DND-41 (cell line): Measurements from ENCODE around the gene PCF11.

Source experiments
- ATAC-seq: fragments of 200-7000 bp; cut with Tn5 transposase; 3 replicates; pipeline ENCODE4 v1.9.1; 2021; ENCODE audit warnings: low read depth; ENCODE audit not compliant: insufficient read depth
- DNase-seq: peaks from one replicate; pipeline ENCODE4 v3.0.0-alpha.2; 2020
- H2AFZ ChIP-seq: 2 replicates; pipeline ENCODE4 v1.6.0; 2012; ENCODE audit warnings: low read depth, low read length
- H3K27ac ChIP-seq: 2 replicates; pipeline ENCODE4 v1.5.1; 2012; ENCODE audit warnings: low read length, inconsistent platforms
- H3K27me3 ChIP-seq: fragments of 200-600 bp; sonication (generic); 2 replicates; pipeline ENCODE4 v1.6.0; 2012; ENCODE audit warnings: low read length, mild to moderate bottlenecking, inconsistent platforms; ENCODE audit not compliant: insufficient read depth, poor library complexity
- H3K36me3 ChIP-seq: 2 replicates; pipeline ENCODE4 v1.5.1; 2012; ENCODE audit warnings: low read length, inconsistent platforms; ENCODE audit not compliant: insufficient read depth
- H3K4me1 ChIP-seq: 2 replicates; pipeline ENCODE4 v1.5.1; 2012; ENCODE audit warnings: mild to moderate bottlenecking, low read length; ENCODE audit not compliant: insufficient read depth
- H3K4me2 ChIP-seq: 2 replicates; pipeline ENCODE4 v1.6.0; 2012; ENCODE audit warnings: mild to moderate bottlenecking, moderate library complexity, low read length, inconsistent platforms; ENCODE audit not compliant: insufficient read depth
- H3K4me3 ChIP-seq, 2 experiments: fragments of 200-600 bp in 1 of 2; shearing (Covaris generic) in 1 of 2; 2 replicates each; pipeline ENCODE4 v1.5.1; 2012 to 2016; ENCODE audit warnings: inconsistent platforms in 2 of 2, low read length in 2 of 2, mild to moderate bottlenecking in 2 of 2, low read depth in 1 of 2, moderate library complexity in 1 of 2
- H3K79me2 ChIP-seq: 2 replicates; pipeline ENCODE4 v1.6.0; 2012; ENCODE audit warnings: low read length, inconsistent platforms; ENCODE audit not compliant: insufficient read depth
- H3K9ac ChIP-seq: 2 replicates; pipeline ENCODE4 v1.6.0; 2012; ENCODE audit warnings: low read depth, mild to moderate bottlenecking, inconsistent platforms, low read length, moderate library complexity
- H3K9me3 ChIP-seq: 2 replicates; pipeline ENCODE4 v1.5.1; 2012; ENCODE audit warnings: low read length, moderate library complexity, mild to moderate bottlenecking, inconsistent platforms; ENCODE audit not compliant: insufficient read depth, severe bottlenecking
- H4K20me1 ChIP-seq: 2 replicates; pipeline ENCODE4 v1.6.0; 2012; ENCODE audit warnings: low read length; ENCODE audit not compliant: insufficient read depth
- CTCF ChIP-seq: IDR thresholded peaks from 2 replicates; pipeline ENCODE4 v1.5.1; 2012; ENCODE audit warnings: borderline replicate concordance, low read length, moderate library complexity, mild to moderate bottlenecking; ENCODE audit not compliant: poor library complexity, severe bottlenecking; ENCODE audit errors: extremely low read depth
- EZH2 ChIP-seq: IDR thresholded peaks from 3 replicates; pipeline ENCODE4 v1.6.1; 2012; ENCODE audit warnings: borderline replicate concordance, low read depth, mild to moderate bottlenecking, moderate library complexity, low read length, inconsistent platforms; ENCODE audit not compliant: severe bottlenecking

Gene PCF11

GRCh38 chr11:83187465-83187864 is 30.5 kb downstream of the PCF11 start:
- H4K20me1 ChIP-seq: no peaks in the 10 kb centered on the region
- no peak overlapping the region for H3K4me3 ChIP-seq
- no peak overlapping the region for H3K9ac ChIP-seq
- H3K36me3 ChIP-seq: peaks cover 62% of the 10 kb centered on the region
- no peak for DNase-seq
- no peak overlapping the region for H2AFZ ChIP-seq
- no peak overlapping the region for H3K4me2 ChIP-seq
- H3K27me3 ChIP-seq: no peaks in the 10 kb centered on the region
- no peaks in the 10 kb centered on the region for H3K9me3 ChIP-seq
- TF ChIP-seq CTCF (no peak), EZH2 (no peak)
- ATAC-seq: peak; percentile 37; the same call in 2 of the 3 replicates
- no peak overlapping the region for H3K27ac ChIP-seq
- peaks cover 7% of the 10 kb centered on the region for H3K4me1 ChIP-seq
- peaks cover 6% of the 10 kb centered on the region for H3K79me2 ChIP-seq

- H3K27me3 ChIP-seq: no peaks in the 10 kb centered on the region
- H3K27ac ChIP-seq: no peak overlapping the region
- H2AFZ ChIP-seq: no peak overlapping the region
- DNase-seq (no peak), ATAC-seq (no peak)
- no peak overlapping the region for H3K4me2 ChIP-seq
- peaks cover 21% of the 10 kb centered on the region for H3K36me3 ChIP-seq
- H3K79me2 ChIP-seq: peaks cover 16% of the 10 kb centered on the region
- peaks cover 29% of the 10 kb centered on the region for H3K4me1 ChIP-seq
- H3K4me3 ChIP-seq: no peak overlapping the region
- H4K20me1 ChIP-seq: no peaks in the 10 kb centered on the region; the same call in 1 of the 2 replicates
- no peak overlapping the region for H3K9ac ChIP-seq
- H3K9me3 ChIP-seq: no peaks in the 10 kb centered on the region
- TF ChIP-seq CTCF (no peak), EZH2 (no peak)
These were observed 34.6 kb downstream of the PCF11 start for GRCh38 chr11:83191491-83191890.

- peak overlapping the region; percentile 68; the same call in 1 of the 2 replicates for H3K9ac ChIP-seq
- H3K27me3 ChIP-seq: no peaks in the 10 kb centered on the region
- peak overlapping the region; percentile 100 for H3K4me2 ChIP-seq
- no peaks in the 10 kb centered on the region for H3K9me3 ChIP-seq
- peaks cover 29% of the 10 kb centered on the region for H3K4me1 ChIP-seq
- H4K20me1 ChIP-seq: no peaks in the 10 kb centered on the region; the same call in 1 of the 2 replicates
- peaks cover 16% of the 10 kb centered on the region for H3K79me2 ChIP-seq
- DNase-seq: no peak
- H3K36me3 ChIP-seq: peaks cover 16% of the 10 kb centered on the region
- ATAC-seq: no peak
- TF ChIP-seq EZH2: no peak
- TF ChIP-seq CTCF: no peak
- H2AFZ ChIP-seq: no peak overlapping the region
- peak overlapping the region; percentile 82; the same call in 1 of the 2 replicates for H3K27ac ChIP-seq
- H3K4me3 ChIP-seq: peak overlapping the region in 1 of 2 experiments; percentile 98; a peak in 3 of 4 replicates
These were observed 35.1 kb downstream of the PCF11 start for GRCh38 chr11:83191986-83192385.
